Measurements from ENCODE around the gene IGSF10. TPM values are rescaled to one million over a fixed set of nuclear protein-coding genes. Genes with fewer than 3 reads are reported as not detected.
A peak's percentile ranks its signal among the peaks of the same experiment; 100 is the strongest.

Gene IGSF10
- polyA plus RNA-seq, 3 donors: 1.7 to 2.2 (median 1.8) TPM

- DNase-seq (ENCODE audit: low read depth in 3 of 3, low spot score in 2 of 3): no peak
Observed at GRCh38 chr3:151462278-151462780, 1.5 kb upstream of the IGSF10 start.

GRCh38 chr3:151460228-151460627 is 633 bp downstream of the IGSF10 start:
- DNase-seq (ENCODE audit: low read depth in 3 of 3, low spot score in 2 of 3): no peak

GRCh38 chr3:151459358-151459757 is 1.5 kb downstream of the IGSF10 start:
- no peak for DNase-seq (ENCODE audit: low read depth in 3 of 3, low spot score in 2 of 3)

- DNase-seq (ENCODE audit: low read depth in 3 of 3, low spot score in 2 of 3): no peak
Observed at GRCh38 chr3:151456065-151456464, 4.8 kb downstream of the IGSF10 start.

GRCh38 chr3:151452841-151453240 is 8.0 kb downstream of the IGSF10 start:
- DNase-seq (ENCODE audit: low read depth in 3 of 3, low spot score in 2 of 3): no peak

GRCh38 chr3:151452368-151452767 is 8.5 kb downstream of the IGSF10 start:
- DNase-seq (ENCODE audit: low read depth in 3 of 3, low spot score in 2 of 3): no peak

GRCh38 chr3:151446002-151446340 is 14.9 kb downstream of the IGSF10 start:
- DNase-seq (ENCODE audit: low read depth in 3 of 3, low spot score in 2 of 3): no peak

GRCh38 chr3:151445273-151446001 is 15.4 kb downstream of the IGSF10 start:
- DNase-seq (ENCODE audit: low read depth in 3 of 3, low spot score in 2 of 3): no peak

GRCh38 chr3:151443583-151443982 is 17.3 kb downstream of the IGSF10 start:
- no peak for DNase-seq (ENCODE audit: low read depth in 3 of 3, low spot score in 2 of 3)

GRCh38 chr3:151440940-151441339 is 19.9 kb downstream of the IGSF10 start:
- no peak for DNase-seq (ENCODE audit: low read depth in 3 of 3, low spot score in 2 of 3)

GRCh38 chr3:151439652-151440125 is 21.2 kb downstream of the IGSF10 start:
- DNase-seq (ENCODE audit: low read depth in 3 of 3, low spot score in 2 of 3): peak; percentile 41 to 63 (median 43)

- DNase-seq (ENCODE audit: low read depth in 3 of 3, low spot score in 2 of 3): no peak
Observed at GRCh38 chr3:151437906-151438305, 23.0 kb downstream of the IGSF10 start.

- no peak for DNase-seq (ENCODE audit: low read depth in 3 of 3, low spot score in 2 of 3)
Observed at GRCh38 chr3:151436675-151437446, 24.0 kb downstream of the IGSF10 start.

- no peak for DNase-seq (ENCODE audit: low read depth in 3 of 3, low spot score in 2 of 3)
Observed at GRCh38 chr3:151434151-151434890, 26.5 kb downstream of the IGSF10 start.

GRCh38 chr3:151432616-151433372 is 28.1 kb downstream of the IGSF10 start:
- no peak for DNase-seq (ENCODE audit: low read depth in 3 of 3, low spot score in 2 of 3)

- no peak for DNase-seq (ENCODE audit: low read depth in 3 of 3, low spot score in 2 of 3)
Observed at GRCh38 chr3:151431940-151432339, 28.9 kb downstream of the IGSF10 start.

GRCh38 chr3:151430821-151431484 is 29.9 kb downstream of the IGSF10 start:
- no peak for DNase-seq (ENCODE audit: low read depth in 3 of 3, low spot score in 2 of 3)

GRCh38 chr3:151428386-151428785 is 32.5 kb downstream of the IGSF10 start:
- no peak for DNase-seq (ENCODE audit: low read depth in 3 of 3, low spot score in 2 of 3)

GRCh38 chr3:151426341-151426657 is 34.6 kb downstream of the IGSF10 start:
- no peak for DNase-seq (ENCODE audit: low read depth in 3 of 3, low spot score in 2 of 3)
